Endothelial cell of umbilical vein (primary cell): ENCODE measurements around the gene MYO5B. TPM values are rescaled to one million over a fixed set of nuclear protein-coding genes. Genes with fewer than 3 reads are reported as not detected.

Source experiments
- BruUV-seq: library from RNA; stranded (reverse); fragments of 400-500 nt; replicated peaks from 2 replicates; lab custom pipeline; 2021; lab: Mats Ljungman, UMichigan
- CTCF ChIA-PET: fragments of 300-600, 350-600 bp; sonication (Branson Sonifier 250); formaldehyde crosslinking; loops from one replicate; lab custom pipeline; 2021; ENCODE audit warnings: antibody characterized with exemption, inconsistent platforms; lab: Charles Lee
- POLR2A ChIA-PET: fragments of 300-600, 350-600 bp; sonication (Branson Sonifier 250); formaldehyde crosslinking; loops from one replicate; lab custom pipeline; 2021; ENCODE audit warnings: antibody characterized with exemption, inconsistent platforms; lab: Charles Lee
- DNase-seq: peaks from one replicate; pipeline ENCODE4 v3.0.0-alpha.2; 2011; ENCODE audit warnings: low read depth, low spot score
- FAIRE-seq: peaks from 2 replicates; lab custom pipeline; 2011; peaks lifted over from hg19 to GRCh38; lab: Jason Lieb, UNC
- H2AFZ ChIP-seq: 2 replicates; pipeline ENCODE4 v1.6.0; 2012; ENCODE audit warnings: low read depth, low read length, control low read depth, inconsistent platforms
- H3K27ac ChIP-seq: 2 replicates; pipeline ENCODE4 v1.5.1; 2011; ENCODE audit warnings: low read depth, mild to moderate bottlenecking, control low read depth, low read length, moderate library complexity; ENCODE audit not compliant: insufficient read depth
- H3K27me3 ChIP-seq, 2 experiments: 2 replicates each; pipeline versions ENCODE4 v1.6.0 to v1.6.1; 2011; ENCODE audit warnings: low read length in 2 of 2, mixed read lengths in 1 of 2; ENCODE audit not compliant: control insufficient read depth in 2 of 2, insufficient read depth in 2 of 2
- H3K36me3 ChIP-seq, 2 experiments: 2 replicates in 1 of 2; 3 replicates in 1 of 2; pipeline ENCODE4 v1.5.1; 2011; ENCODE audit warnings: low read length in 2 of 2, mild to moderate bottlenecking in 1 of 2, moderate library complexity in 1 of 2; ENCODE audit not compliant: control insufficient read depth in 2 of 2, insufficient read depth in 2 of 2; ENCODE audit errors: extremely low read depth in 1 of 2
- H3K4me1 ChIP-seq: 3 replicates; pipeline ENCODE4 v1.5.1; 2011; ENCODE audit warnings: mild to moderate bottlenecking, low read length; ENCODE audit not compliant: control insufficient read depth, insufficient read depth; ENCODE audit errors: extremely low read depth
- H3K4me2 ChIP-seq: 2 replicates; pipeline ENCODE4 v1.6.1; 2011; ENCODE audit warnings: low read length, control low read depth, mixed read lengths; ENCODE audit not compliant: insufficient read depth
- H3K4me3 ChIP-seq, 3 experiments: fragments of 200-600 bp in 1 of 3; sonication (generic), shearing (Covaris generic) in 1 of 3; replicated peaks in 1 of 3; 2 replicates each; pipeline ENCODE4 v1.5.1; 2011 to 2016; ENCODE audit warnings: control low read depth in 3 of 3, low read length in 3 of 3, mild to moderate bottlenecking in 2 of 3, inconsistent platforms in 1 of 3, low read depth in 1 of 3, moderate library complexity in 1 of 3; ENCODE audit not compliant: insufficient read depth in 1 of 3
- H3K79me2 ChIP-seq: 2 replicates; pipeline ENCODE4 v1.6.0; 2012; ENCODE audit warnings: low read length, inconsistent platforms; ENCODE audit not compliant: control insufficient read depth, insufficient read depth
- H3K9ac ChIP-seq: replicated peaks from 2 replicates; pipeline ENCODE3; 2011; ENCODE audit warnings: low read length, control low read depth; ENCODE audit not compliant: insufficient read depth; ENCODE audit errors: extremely low read depth
- H3K9me1 ChIP-seq: replicated peaks from 3 replicates; pipeline ENCODE4 v1.6.0; 2011; ENCODE audit warnings: mild to moderate bottlenecking, low read length; ENCODE audit not compliant: control insufficient read depth, insufficient read depth; ENCODE audit errors: extremely low read depth
- H3K9me3 ChIP-seq: replicated peaks from 2 replicates; pipeline ENCODE4 v1.5.1; 2012; ENCODE audit warnings: low read length, inconsistent platforms; ENCODE audit not compliant: control insufficient read depth, insufficient read depth
- H4K20me1 ChIP-seq: replicated peaks from 2 replicates; pipeline ENCODE3; 2011; ENCODE audit warnings: mild to moderate bottlenecking, low read length; ENCODE audit not compliant: control insufficient read depth, insufficient read depth; ENCODE audit errors: extremely low read depth
- CTCF ChIP-seq, 2 donors: IDR thresholded peaks; 1 replicate in 1 of 2; 2 replicates in 1 of 2; pipeline ENCODE4 v1.5.1; 2011; ENCODE audit warnings: low read length in 2 of 2, mild to moderate bottlenecking in 2 of 2, moderate library complexity in 2 of 2, control low read depth in 1 of 2, inconsistent platforms in 1 of 2, low read depth in 1 of 2; ENCODE audit not compliant: insufficient read depth in 1 of 2; ENCODE audit errors: extremely low read depth in 1 of 2
- EZH2 ChIP-seq: IDR thresholded peaks from 2 replicates; pipeline ENCODE4 v1.6.1; 2012; ENCODE audit warnings: borderline replicate concordance, low read depth, mild to moderate bottlenecking, moderate library complexity, low read length, inconsistent platforms; ENCODE audit not compliant: severe bottlenecking
- FOS ChIP-seq: IDR thresholded peaks from 2 replicates; pipeline ENCODE4 v1.6.1; 2011; ENCODE audit warnings: mild to moderate bottlenecking, low read length, moderate library complexity, borderline replicate concordance; ENCODE audit not compliant: insufficient read depth
- GATA2 ChIP-seq: IDR thresholded peaks from 2 replicates; pipeline ENCODE4 v1.7.0; 2011; ENCODE audit warnings: low read depth, mild to moderate bottlenecking, moderate library complexity, mixed read lengths, low read length; ENCODE audit not compliant: insufficient read length, insufficient read depth
- JUN ChIP-seq: IDR thresholded peaks from 2 replicates; pipeline ENCODE4 v1.6.1; 2011; ENCODE audit warnings: borderline replicate concordance, low read depth; ENCODE audit not compliant: insufficient read length, insufficient read depth
- MAX ChIP-seq: IDR thresholded peaks from 2 replicates; pipeline ENCODE4 v1.6.1; 2011; ENCODE audit not compliant: insufficient read depth, insufficient read length
- MYC ChIP-seq: IDR thresholded peaks from one replicate; pipeline ENCODE4 v1.6.1; 2011; ENCODE audit warnings: mild to moderate bottlenecking, low read depth, low read length
- POLR2A ChIP-seq: IDR thresholded peaks from 2 replicates; pipeline ENCODE4 v1.6.1; 2012; ENCODE audit warnings: low read depth, mild to moderate bottlenecking, control low read depth, low read length
- POLR2AphosphoS5 ChIP-seq: IDR thresholded peaks from 2 replicates; pipeline ENCODE4 v1.6.1; 2012; ENCODE audit warnings: low read depth, mild to moderate bottlenecking, control low read depth, low read length, moderate library complexity; ENCODE audit not compliant: insufficient read depth
- dilution Hi-C: fragments of 300-500 bp; cut with MboI; formaldehyde crosslinking; loops from one replicate; pipeline ENCODE4 v1.15.0; 2019; ENCODE audit warnings: low sequenced_read_pairs; ENCODE audit not compliant: extremely low pct_ligation_motif_present
- intact Hi-C: fragments of 100-400 bp; cut with micrococcal nuclease; formaldehyde crosslinking; loops from one replicate; pipeline ENCODE4 v1.10.0; 2022
- polyA plus RNA-seq, 4 experiments: library from polyadenylated mRNA; depleted of rRNA in 3 of 4; stranded (reverse) in 3 of 4; unstranded in 1 of 4; fragments of >200 nt; gene quantifications; 2 replicates each; pipeline versions ENCODE4 v1.2.1 to v1.2.3, GENCODE V29; 2011 to 2012; ENCODE audit warnings: missing spikeins in 1 of 4
- total RNA-seq: library from RNA; stranded (reverse); gene quantifications from 2 replicates; pipeline ENCODE4 v1.2.3, GENCODE V29; 2021

MYO5B gene
- total and polyA plus RNA-seq, 2 donors (not counting 3 experiments of a cell fraction or from before 2014, with no cell fraction given): 0.54 to 1.1 TPM

GRCh38 chr18:49835405-49835804 is 359.5 kb downstream of the MYO5B start:
- intact Hi-C loops: no loop called here
- FAIRE-seq: peak; percentile 8
- no TSS peak for BruUV-seq

GRCh38 chr18:49834258-49834657 is 360.7 kb downstream of the MYO5B start:
- dilution Hi-C loops: no loop called here

More at GRCh38 chr18:49835405-49835804, 359.5 kb downstream of the MYO5B start:
- Histone ChIP-seq H3K9me1 (no peaks in the 10 kb centered on the region), H3K9ac (no peak overlapping the region), H3K4me2 (no peak overlapping the region), H2AFZ (no peak overlapping the region), H3K27me3 (no peaks in the 10 kb centered on the region), H4K20me1 (no peaks in the 10 kb centered on the region), H3K79me2 (no peaks in the 10 kb centered on the region), H3K9me3 (no peaks in the 10 kb centered on the region), H3K4me3 (no peak overlapping the region), H3K36me3 (no peaks in the 10 kb centered on the region), H3K4me1 (no peaks in the 10 kb centered on the region), H3K27ac (no peak overlapping the region)
- POLR2A ChIA-PET: no interaction called here
- dilution Hi-C loops: no loop called here
- TF ChIP-seq GATA2 (no peak), JUN (no peak), MAX (no peak), EZH2 (no peak), FOS (no peak), POLR2A (no peak), MYC (no peak)
- CTCF ChIA-PET: interaction anchor here (1.0 to 2.7 kb wide), 2 partner anchors 22 to 23 kb away, joined by 3 to 10 read pairs; no protein-coding TSS in a partner anchor
- no peak for DNase-seq

More at GRCh38 chr18:49834258-49834657, 360.7 kb downstream of the MYO5B start:
- Histone ChIP-seq H3K9me1 (no peaks in the 10 kb centered on the region), H4K20me1 (no peaks in the 10 kb centered on the region), H3K4me1 (no peaks in the 10 kb centered on the region), H3K27ac (no peak overlapping the region), H3K79me2 (no peaks in the 10 kb centered on the region), H3K9me3 (no peaks in the 10 kb centered on the region), H2AFZ (no peak overlapping the region), H3K4me3 (no peak overlapping the region), H3K27me3 (no peaks in the 10 kb centered on the region), H3K9ac (no peak overlapping the region), H3K36me3 (no peaks in the 10 kb centered on the region), H3K4me2 (no peak overlapping the region)
- DNase-seq (no peak), FAIRE-seq (no peak)
- CTCF ChIA-PET: interaction anchor here (1.0 to 2.7 kb wide), 2 partner anchors 20 to 24 kb away, joined by 3 to 10 read pairs; no protein-coding TSS in a partner anchor
- no TSS peak for BruUV-seq
- intact Hi-C loops: no loop called here
- TF ChIP-seq POLR2AphosphoS5 (no peak), JUN (no peak), MYC (no peak), CTCF (IDR thresholded peaks at IDR 0.05; ENCODE audit: extremely low read depth in 1 of 2, insufficient read depth in 1 of 2, low read depth in 1 of 2, low read length in 2 of 2) (no peak), MAX (no peak), GATA2 (no peak), EZH2 (no peak), POLR2A (no peak), FOS (no peak)
- POLR2A ChIA-PET: no interaction called here
